Muscle of arm (tissue), 14 donors: ENCODE results near the gene VWC2. TPM values are rescaled to one million over a fixed set of nuclear protein-coding genes. Genes with fewer than 3 reads are reported as not detected.

Source experiments
- DNase-seq: peaks from one replicate; pipeline ENCODE4 v3.0.0-alpha.2; 2013
- long read RNA-seq, 11 donors: transcript quantifications; one replicate each; lab custom pipeline, GENCODE V29; 2026
- polyA plus RNA-seq, 12 donors: library from polyadenylated mRNA; unstranded; fragments of 120-200 nt; gene quantifications; one replicate each; pipeline ENCODE4 v1.2.1, GENCODE V29; 2013; ENCODE audit not compliant: insufficient read length in 12 of 12

The VWC2 gene
- under 1 TPM in 10 of 12 donors, not detected in 2; 0.04 to 0.39 (median 0.12) TPM for polyA plus RNA-seq
- long read RNA-seq, donor 1 = 0 reads
- long read RNA-seq, donor 2 = 0 reads
- long read RNA-seq, donor 3 = 0 reads
- long read RNA-seq, donor 4 = 0 reads
- long read RNA-seq, donor 5 = 0 reads
- long read RNA-seq, donor 6 = 0 reads
- long read RNA-seq, donor 7 = 0 reads
- long read RNA-seq, donor 8 = 0 reads
- long read RNA-seq, donor 9 = 0 reads
- long read RNA-seq, donor 10 = 0 reads
- long read RNA-seq, donor 11 = 0 reads

GRCh38 chr7:49773218-49773935 lies at the start of gene VWC2:
Gene VWC2, plus strand, starts transcription at chr7:49773638. Its CDS starts 1,798 bp downstream, at chr7:49775436.
- no peak for DNase-seq

- DNase-seq = no peak
Measured at GRCh38 chr7:49724071-49724470, 49.4 kb upstream of the VWC2 start.

GRCh38 chr7:49731836-49732235 lies 41.6 kb upstream of the VWC2 start:
- DNase-seq = no peak

- no peak for DNase-seq
Measured at GRCh38 chr7:49762666-49763065, 10.8 kb upstream of the VWC2 start.

- no peak for DNase-seq
Measured at GRCh38 chr7:49763791-49764190, 9.6 kb upstream of the VWC2 start.

DNA sequence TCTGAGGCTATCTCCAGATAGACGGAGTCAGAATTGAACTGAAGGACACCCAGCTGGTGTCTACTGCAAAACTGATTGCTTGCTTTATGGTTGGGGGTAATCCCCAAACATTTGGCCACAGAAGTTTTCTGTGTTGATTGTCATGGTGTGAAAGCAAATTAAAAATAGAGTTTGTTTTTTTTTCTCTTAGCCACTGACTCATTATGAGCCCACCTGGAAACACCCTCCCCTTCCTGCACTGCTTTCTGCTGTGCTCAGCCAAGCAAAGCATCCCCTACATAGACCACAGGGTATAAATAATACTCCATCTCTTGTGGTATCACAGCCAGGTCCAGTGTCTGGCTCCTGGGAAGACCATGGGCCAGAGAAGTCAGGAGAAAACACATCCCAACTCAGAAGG lies 6.5 kb upstream of the VWC2 start:
- no peak for DNase-seq

GRCh38 chr7:49767719-49768118 lies 5.7 kb upstream of the VWC2 start:
- DNase-seq = no peak

GRCh38 chr7:49768254-49768653 lies 5.2 kb upstream of the VWC2 start:
- DNase-seq = no peak

DNA sequence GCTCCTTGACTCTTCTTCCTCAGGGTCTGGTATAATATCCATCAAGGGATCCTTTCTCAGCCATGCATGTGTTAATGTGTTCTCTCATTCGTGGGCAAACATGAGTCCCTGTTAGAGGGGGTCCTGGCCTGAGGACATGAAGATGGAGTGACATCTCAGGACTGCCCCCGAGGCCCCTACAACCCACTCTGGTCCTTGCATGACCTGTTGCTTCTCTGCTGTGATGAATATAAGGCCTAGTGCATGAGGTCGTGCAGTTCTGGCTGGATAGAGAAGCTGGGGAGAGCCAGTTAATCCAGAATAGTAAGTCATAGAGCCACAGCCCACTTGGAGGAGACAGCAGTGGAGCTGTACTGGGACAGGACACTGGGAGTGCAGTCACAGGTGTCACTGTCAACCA lies 4.6 kb upstream of the VWC2 start:
- no peak for DNase-seq

GRCh38 chr7:49769285-49769857 lies 4.1 kb upstream of the VWC2 start:
- DNase-seq = no peak

DNA sequence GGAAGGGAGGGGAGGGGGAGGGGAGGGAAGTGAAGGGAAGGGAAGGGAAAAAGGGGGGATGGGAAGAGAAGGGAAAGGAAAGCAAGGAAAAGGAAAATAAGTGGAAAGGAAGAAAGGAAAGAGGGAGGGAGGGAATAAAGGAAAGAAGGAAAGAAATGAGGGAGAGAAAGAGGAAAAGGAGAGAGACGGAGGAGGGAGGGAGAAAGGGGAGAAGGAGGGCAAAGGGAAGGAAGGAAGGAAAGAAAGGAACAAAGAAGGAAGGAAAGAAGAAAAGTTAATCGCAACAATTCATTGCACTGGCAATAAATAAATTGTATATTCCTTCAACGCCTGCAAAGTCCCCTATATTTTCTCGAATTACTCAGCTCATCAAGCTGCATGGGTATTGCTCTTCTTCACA lies 2.6 kb upstream of the VWC2 start:
- DNase-seq = no peak

- DNase-seq = no peak
Measured at GRCh38 chr7:49771427-49772176, 1.8 kb upstream of the VWC2 start.

DNA sequence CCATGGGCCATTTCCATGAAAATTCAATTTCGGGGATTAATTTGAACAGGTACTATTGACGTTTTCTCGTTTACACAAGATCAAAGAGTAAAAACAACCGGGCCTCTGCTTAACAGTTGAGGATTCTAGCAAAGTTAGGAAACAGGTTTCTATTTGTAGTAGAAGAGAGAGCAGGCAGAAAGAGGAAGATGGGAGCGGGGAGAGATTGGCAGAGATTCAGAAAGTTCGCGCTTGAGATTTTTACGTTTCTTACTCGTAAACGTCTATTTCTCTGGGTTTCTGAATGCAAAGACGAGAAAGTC lies 571 bp upstream of the VWC2 start:
- no peak for DNase-seq

DNA sequence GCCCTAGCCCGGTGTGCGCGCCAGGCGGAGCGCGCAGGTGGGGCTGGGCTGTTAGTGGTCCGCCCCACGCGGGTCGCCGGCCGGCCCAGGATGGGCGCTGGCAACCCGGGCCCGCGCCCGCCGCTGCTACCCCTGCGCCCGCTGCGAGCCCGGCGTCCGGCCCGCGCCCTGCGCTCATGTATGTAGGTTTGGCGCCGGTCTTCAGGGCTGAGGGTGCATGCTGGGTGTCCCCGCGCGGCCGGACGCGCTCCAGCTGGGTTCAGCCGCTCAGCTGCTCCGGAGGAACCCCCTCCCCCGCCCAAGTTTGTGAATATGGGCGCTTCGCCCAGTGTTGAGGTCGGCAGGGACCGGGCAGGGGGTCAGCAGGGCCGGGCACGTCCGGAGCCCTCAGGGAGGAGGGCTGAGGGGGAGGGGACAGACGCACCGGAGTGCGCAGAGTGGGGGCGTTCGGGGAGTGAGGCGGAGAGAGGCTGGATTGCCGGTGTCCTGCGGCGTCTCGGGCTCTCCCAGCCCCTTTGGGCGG lies 559 bp downstream of the VWC2 start:
- no peak for DNase-seq

- DNase-seq = no peak
Measured at GRCh38 chr7:49774459-49775064, 1.1 kb downstream of the VWC2 start.

GRCh38 chr7:49775065-49775948 lies 1.9 kb downstream of the VWC2 start:
- DNase-seq = no peak

GRCh38 chr7:49775949-49776443 lies 2.6 kb downstream of the VWC2 start:
- DNase-seq = no peak

GRCh38 chr7:49776994-49777393 lies 3.6 kb downstream of the VWC2 start:
- no peak for DNase-seq

DNA sequence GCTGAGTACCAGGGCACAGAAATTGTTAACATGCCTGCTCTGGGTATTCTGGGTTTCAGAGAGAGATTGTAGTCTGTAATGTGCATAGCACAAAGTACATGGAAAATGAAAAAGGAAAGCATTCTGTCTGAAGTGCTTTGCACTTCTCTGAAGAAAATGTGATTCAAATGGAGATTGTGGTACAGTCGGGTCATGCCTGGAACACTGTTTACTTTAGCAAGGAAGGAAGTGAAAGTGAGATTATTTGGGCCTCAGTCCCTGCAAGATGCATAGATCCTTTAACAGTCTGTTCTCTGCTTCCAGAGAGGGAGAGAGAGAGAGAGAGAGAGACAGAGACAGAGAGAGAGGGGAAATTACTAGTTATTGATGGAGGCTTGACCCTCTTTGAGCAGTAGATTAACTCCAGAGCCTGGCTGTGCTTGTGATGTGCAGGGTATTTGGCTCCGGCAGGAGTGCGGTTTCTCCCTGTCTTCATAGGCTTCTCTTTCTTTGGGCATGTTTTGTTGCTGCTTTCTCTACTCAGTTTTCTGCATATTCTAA lies 5.4 kb downstream of the VWC2 start:
- DNase-seq = no peak

- DNase-seq = no peak
Measured at GRCh38 chr7:49780953-49781352, 7.5 kb downstream of the VWC2 start.

DNA sequence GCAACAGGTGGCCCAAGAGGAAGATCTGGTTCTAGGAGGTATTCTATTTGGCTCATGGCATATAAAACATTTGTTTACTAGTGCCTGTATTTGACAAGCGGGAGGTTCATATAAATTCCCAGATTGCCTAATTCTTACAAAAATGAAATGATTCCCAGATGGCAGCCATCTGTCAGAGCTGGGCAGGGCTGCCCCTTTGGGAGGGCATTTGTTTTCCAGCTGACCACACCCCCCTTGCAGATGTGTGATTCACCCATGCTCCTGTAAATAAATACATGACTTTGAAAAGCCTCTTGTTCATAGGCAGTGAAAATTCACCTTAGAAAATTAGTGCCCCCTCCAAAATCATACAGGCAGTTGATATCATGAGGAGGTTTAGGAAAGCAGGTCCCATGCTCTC lies 8.6 kb downstream of the VWC2 start:
- DNase-seq = no peak
